ENCODE results near the gene ASZ1.
"Not testable (repeated sequence)": the region's sequence is repeated elsewhere in the genome, so short reads cannot be mapped to it uniquely, and the experiment has no call there.

Gene ASZ1, protein sequence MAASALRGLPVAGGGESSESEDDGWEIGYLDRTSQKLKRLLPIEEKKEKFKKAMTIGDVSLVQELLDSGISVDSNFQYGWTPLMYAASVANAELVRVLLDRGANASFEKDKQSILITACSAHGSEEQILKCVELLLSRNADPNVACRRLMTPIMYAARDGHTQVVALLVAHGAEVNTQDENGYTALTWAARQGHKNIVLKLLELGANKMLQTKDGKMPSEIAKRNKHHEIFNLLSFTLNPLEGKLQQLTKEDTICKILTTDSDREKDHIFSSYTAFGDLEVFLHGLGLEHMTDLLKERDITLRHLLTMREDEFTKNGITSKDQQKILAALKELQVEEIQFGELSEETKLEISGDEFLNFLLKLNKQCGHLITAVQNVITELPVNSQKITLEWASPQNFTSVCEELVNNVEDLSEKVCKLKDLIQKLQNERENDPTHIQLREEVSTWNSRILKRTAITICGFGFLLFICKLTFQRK
- total RNA-seq = 0 to 1.1 (median 0) reads per million in 17 experiments

DNA sequence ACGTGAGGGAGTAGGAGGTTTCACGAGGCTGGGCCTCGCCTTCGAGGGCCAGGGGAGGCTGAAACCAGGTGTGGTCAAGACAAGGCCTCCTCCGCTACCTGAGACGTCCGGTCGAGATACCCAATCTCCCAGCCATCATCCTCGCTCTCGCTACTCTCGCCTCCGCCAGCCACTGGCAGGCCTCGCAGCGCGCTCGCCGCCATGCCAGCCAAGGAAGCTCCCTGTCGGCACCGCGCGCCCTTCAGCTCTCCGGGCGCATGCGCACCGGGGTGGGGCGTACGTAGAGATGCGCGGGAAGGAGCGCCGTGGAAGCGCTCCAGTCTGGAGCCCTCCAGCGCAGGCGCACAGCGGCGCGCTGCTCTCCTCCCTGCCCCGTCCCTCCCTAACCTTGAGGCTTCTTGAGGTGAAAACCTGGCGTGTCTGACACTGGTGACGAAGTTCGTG, at the start of gene ASZ1:
Gene ASZ1, minus strand, starts transcription at position 236 of the 444 bp plus-strand sequence. Its CDS starts 33 bp downstream, at position 203.
- no peak for DNase-seq

DNA sequence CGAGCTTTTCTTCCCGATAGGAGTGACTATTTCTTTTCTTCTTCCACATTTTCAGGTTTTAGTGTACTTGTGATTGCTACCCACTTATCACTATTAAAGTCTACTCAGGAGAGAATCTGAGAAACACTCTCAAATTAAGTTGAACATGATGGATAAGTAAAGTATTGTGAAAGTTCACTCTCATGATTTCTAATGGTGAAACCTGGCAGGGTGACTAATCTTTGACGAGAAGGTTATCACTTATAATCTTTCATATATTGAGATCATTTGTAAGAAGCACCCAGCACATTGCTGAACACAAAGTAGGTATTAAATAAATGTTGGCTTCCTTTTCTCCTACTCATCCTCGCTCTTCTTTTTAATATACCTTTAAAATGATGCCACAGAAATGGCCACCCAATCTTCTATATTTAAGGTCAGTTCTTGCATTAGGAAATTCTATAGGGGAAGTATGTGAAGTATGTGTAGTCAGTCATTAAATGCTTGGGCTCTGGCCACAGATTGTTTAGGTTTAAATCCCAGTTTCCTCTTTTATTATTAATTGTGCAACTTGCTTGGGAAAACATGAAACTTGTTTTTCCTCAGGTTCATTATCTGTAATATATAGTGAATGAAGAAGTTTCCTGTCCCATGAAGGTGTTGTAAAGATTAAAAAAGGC, 49.4 kb upstream of the ASZ1 start:
- peak in 2 of 4 experiments; percentile 24 to 34 for DNase-seq

DNA sequence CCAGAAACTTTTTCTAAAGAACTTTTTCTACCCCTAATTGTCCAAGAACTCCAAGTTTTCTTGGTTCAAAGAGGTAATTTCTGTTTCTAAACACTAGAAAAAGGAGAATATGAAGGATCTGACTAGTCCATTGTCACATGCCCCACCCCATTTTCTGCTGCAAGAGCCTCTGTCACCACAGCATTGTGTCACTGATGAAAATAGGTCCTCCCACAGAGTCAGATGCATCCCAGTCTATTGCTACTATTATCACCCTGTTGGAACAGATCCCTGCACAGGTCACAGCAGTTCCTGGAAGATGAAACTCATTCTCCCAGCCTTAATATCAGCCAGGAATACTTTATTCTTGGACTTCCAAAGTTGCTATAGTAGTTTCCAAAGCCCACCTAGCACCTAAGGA, 45.0 kb upstream of the ASZ1 start:
- peak; percentile 45 to 71 (median 66) for DNase-seq

DNA sequence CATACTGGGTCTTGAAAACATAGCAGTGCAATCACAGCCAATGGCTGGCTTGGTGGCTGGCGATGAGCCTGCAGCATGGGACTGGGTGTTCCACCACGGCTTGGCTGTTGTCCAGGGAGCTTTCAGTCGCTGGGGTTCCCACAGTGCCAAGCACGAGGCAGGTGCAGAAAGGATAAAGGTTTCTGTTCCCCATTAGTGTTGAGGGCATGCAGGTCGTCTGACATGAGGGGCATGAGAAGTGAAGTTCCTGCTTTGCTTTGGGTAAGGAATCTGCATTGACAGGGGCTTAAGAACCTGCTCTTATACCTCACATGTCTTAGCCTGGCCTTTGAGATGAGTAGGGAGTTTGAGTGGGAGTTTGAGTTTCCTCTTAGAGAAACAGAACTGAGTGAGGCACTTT, 43.5 kb upstream of the ASZ1 start:
- peak; percentile 7 to 57 (median 44) for DNase-seq

DNA sequence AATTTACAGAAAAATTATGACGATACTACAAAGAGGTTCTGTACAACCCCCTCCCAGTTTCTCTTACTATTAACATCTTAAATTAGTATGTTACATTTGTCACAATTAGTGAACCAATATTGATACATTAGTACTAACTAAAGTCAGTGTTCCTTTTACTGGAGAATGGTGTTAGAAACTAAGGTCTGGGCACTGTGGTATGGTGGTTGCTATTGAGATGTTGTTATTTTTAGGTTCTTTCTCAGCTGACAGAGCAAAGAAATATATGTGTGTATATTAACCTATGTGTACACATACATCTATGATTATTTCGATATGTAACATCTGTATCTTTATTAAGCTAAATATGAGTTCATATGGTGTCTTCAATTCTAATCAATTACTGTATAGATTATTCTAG, 40.9 kb upstream of the ASZ1 start:
- DNase-seq = no peak

DNA sequence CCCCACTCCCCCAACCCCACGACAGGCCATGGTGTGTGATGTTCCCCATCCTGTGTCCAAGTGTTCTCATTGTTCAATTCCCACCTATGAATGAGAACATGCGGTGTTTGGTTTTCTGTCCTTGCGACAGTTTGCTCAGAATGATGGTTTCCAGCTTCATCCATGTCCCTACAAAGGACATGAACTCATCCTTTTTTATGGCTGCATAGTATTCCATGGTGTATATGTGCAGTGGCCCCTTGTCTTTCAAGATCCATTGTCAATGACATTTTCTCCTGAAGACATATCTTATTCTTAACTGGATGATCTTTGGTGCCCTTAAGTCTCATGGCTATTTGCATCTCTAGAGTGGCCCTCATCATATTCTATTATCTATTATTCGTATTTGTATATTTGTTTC, 33.5 kb upstream of the ASZ1 start:
- DNase-seq = not testable (repeated sequence)

DNA sequence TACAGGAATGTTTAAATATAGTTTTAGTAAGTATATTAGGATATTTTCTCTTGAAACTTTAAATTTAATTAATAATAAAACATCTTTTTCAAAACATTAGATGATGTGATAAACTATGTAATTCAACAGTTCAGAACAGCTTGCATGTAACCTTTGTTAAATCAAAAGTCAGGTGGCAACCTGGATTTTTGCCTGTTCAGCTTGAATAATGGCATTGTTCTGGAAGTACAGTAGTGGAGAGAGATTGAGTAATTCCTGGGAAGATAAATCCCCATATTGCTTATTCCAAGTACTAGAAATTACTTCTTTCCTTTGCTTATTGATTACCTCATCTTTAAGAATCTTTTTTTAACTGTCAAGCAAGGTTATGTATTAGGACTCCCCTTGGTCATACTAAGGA, 32.4 kb upstream of the ASZ1 start:
- no peak for DNase-seq

DNA sequence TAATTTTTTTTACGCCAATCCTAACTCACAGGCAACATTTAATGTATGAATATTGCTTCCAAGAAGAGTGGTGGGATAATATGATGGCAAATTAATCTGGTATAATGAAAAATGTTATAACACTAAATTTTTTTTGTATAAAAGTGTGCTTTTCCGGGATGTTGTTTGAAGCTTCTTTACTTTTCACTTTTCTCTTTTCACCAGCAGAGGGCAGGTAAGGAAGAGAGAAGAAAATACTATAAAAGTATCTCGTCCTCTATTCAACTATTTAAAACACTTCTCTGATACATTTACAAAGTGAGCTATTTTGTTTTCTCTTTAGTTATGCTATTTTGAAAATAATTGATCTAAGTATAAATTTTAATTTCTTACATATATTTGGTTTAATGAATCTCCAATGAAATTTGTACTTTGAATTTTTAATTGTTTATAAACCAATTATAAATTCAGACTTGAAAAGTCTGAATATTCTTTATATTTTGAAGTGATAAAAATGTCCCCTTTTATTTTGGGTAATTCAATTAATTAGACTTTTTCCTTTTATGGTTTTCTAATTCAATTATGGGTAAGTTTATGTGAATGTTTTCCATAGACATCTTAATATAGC, 31.8 kb upstream of the ASZ1 start:
- peak in 3 of 4 experiments; percentile 13 to 66 (median 44) for DNase-seq

DNA sequence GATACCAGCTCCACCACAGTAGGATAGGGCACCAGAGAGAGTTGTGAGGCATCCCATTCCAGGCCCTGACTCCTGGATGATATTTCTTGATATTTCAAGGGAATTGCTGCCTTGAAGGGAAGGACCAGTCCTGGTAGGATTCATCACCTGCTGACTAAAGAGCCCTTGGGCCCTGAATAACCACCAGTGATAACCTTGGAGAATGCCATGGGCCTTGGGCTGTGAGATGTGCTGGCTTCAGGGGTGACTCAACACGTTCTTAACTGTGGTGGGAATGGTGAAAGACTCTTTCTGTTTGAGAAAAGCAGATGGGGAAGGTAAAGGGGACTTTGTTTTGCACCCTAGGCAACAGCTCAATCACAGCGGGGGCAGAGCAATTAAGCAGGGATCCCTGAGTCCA, 21.4 kb upstream of the ASZ1 start:
- DNase-seq = no peak

DNA sequence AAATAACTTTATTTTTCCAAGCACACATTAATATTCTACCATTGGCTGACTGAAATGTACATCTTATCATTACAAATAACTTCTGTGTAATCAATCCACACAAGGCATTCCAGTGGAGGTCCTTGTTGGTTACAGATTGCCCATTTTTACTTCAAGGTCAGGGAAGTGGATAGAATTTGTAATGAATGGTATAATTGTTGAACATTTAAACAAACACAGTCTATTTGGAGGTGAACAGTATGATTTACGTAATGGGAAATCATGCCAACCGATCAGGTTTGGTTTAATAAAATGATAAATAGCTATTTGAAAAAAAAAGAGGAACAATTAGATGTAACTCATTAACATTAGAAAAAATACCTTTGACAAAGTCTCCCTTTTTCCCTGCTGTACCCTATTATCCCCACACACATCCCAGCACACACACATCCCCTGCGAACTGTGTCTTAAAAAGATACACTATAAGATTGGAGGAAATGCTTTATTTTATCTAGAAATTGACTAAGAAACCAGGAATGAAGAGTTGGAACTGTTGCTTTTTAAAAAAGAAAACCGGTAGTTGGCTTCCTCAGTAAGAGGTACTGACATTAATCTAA, 19.0 kb upstream of the ASZ1 start:
- DNase-seq = no peak

DNA sequence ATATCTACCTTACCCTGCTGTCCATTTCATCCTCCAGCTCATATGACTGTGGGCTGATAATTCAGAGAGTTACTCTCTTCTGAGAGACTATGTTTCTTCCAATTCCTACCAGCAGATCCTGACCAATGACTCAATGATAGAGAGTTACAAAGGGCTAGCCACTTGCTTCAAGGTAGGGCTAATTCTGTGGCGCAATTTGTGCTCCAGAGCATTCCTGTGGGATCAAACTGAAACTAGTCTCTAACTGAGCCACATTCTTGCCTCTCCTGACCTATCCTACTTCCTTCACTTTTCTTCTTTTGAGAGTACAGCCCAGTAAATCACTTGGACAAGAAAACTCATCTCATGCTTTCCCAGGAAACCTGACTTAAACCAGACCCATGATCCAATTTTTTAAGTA, 17.9 kb upstream of the ASZ1 start:
- DNase-seq = no peak

DNA sequence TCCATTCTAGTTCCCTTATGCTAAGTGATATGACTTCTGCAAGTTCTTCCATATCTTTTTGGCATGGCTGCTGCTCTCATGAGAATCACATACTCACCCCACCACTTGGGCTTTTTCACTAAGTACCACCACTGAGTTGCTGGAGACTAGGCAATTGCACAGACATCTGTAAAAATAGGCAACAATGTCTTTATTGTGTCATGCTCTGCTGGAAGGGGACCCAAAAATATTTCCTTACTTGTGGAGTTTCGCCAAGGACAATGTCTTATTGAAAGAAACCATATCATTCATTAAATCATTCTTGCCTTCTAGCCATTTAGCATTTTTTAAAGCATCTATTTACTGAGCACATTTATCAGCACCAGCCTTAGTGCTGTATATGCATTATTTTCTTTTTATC, 17.4 kb upstream of the ASZ1 start:
- no peak for DNase-seq

DNA sequence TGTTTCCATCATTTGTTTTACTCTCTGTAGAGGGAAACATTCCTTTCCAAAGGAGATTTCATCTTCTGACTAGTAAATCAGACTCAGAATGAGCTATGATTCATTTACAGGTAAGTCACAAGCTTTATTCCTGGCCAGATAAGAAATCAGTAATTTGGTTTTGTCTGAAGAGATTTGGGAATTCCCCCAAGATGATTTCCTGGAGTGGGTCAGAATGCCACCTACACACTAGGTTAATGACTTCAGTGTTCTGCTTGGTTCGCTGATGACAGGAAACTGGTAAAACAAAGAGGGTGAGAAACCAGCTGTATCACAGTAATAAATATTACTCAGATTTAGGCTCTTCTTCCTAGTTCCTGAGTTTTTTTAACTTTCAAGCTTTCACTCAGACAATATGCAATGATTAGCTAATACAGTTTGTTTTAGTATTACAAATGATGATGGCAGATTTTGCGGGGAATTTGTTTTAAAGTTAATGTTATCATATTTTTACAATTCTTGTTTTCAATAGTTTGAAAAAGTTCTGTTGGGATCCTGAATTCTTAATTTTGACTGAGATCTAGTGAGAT, 8.3 kb upstream of the ASZ1 start:
- peak in 1 of 4 experiments; percentile 1 for DNase-seq

DNA sequence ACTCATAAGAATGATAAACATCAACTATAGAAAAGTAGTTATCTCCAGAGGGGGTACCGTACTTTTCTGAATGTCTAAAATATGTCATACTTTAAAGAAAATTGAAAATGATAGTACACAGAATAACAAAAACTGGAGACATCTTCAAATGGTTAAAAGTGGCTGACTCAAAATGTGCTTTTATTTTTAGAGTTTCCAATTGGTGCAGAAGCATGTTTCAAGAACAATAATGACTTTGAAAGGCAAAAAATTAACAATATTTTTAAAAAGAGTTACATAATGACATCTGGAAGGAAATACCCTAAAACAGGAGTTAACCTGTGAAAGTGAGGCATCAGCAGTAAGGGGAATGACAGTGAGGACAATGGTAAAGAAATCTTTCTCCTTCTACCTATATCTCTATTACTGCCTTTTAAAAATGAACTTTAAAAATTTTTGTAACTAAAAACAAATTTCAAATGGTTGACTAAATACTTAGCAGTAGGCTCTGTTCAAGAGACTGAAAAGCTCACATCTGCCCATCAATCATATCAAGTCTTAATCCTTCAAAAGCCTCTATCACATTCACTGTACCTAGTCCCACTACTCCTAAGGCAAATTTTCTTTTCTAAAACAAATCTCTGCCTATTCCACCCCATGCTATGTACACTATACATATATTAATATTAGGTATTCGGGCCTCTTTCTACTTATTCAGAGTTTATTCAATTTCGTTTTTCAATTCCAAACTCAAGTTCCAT, 3.0 kb downstream of the ASZ1 start:
- no peak for DNase-seq

DNA sequence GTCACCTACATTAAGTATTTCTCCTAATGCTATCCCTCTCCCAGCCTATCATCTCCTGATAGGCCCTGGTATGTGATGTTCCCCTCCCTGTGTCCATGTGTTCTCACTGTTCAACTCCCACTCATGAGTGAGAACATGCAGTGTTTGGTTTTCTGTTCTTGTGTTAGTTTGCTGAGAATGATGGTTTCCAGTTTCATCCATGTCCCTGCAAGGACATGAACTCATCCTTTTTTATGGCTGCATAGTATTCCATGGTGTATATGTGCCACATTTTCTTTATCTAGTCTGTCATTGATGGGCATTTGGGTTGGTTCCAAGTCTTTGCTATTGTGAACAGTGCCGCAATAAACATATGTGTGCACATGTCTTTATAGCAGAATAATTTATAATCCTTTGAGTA, 12.7 kb downstream of the ASZ1 start:
- not testable (repeated sequence) for DNase-seq

DNA sequence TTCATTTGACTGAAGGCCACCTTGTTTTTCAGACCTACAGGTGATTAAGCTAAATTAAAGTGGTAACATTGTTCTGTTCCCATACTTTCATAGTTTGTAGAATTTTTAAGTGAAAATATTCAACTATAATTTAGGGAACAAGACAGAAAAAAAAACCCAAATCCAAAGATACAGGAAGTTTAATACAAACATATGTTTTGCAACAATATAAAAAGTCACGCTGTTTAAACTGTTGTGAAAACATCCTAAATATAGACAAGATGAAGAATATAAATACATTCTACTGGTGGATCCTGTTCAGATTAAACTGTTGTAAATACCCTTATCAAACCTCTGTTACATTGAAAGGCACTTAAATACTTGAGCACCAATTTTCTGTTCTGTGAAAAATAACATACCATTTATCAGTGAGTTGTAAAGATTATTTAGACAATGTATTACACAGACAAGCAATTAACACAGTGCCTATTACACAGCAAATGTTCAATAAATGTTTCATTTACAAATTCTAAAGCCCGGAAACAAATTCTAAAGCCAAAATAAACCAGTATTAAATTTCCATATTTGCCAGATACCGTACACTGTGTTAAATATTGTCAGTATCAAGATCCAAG, 14.2 kb downstream of the ASZ1 start:
- DNase-seq = peak in 2 of 4 experiments; percentile 45 to 47

DNA sequence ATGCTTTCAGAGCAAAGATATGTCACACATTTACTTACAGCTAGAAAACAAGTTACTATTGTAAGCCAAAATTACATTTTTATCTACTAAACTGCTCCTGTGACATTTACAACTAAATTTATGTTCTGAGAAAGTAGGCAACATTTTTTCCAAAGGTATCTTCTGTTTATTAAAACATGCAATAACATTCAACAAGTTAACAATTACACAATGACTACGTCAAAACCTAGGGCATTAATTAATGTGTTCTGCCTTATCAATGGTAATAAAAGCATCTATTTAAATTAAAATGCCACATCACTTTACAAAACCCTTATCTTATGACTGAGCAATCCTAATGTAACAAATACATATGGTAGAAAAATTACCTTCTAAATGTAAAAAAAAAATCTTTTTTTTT, 14.9 kb downstream of the ASZ1 start:
- DNase-seq = no peak

DNA sequence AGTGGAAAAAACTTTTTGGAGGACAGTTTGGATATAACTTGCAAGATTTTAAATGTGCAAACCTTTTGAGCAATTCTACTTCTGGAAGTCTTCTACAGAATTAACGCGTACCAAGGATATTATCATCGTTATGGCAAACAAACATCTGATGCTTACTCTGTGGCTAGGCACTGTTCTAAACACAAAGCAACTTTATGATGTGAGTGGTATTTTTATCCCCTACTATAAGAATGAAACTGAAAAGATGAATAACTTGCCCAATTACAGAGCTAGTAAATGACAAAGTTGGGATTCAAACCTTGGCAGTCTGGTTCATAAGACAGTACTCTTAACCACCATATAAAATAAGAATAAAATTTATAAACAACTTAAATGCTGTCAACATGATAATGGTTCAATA, 15.8 kb downstream of the ASZ1 start:
- no peak for DNase-seq

DNA sequence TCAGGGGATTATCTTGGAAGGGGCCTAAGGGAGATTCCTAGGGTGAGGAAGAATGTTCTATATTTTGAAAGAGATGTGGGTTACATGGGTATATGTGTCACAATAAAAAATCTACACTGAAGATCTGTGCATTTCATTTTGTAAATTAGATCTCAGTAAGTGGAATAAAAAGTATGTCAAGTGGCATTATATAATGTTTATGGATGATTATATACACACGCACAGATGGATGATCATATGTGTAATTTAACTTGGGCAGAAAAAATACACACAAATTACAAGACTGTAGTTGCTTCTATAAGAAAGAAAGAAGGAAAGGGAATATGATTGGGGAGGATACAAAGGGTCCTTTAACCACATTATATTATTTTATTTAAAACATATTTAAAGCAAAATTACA, 18.5 kb downstream of the ASZ1 start:
- no peak for DNase-seq

DNA sequence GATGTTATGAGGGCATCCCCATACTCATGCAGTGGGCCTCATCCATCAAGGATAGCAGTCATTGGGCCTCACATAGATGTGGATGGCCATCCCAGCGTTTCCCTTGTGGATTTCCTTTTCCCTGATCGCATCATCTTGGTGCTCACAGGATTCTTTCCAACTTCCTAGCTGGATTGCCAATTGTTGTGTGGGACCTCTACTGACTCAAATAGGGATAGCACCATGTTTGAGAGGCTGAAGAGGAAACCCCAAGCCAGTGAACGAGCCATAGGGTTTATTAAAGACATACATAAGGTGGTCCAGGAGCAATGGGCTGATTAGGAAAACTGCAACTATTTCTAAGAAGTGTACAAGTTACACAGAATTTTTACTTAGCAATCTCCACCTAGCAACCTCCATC, 21.8 kb downstream of the ASZ1 start:
- DNase-seq = no peak

DNA sequence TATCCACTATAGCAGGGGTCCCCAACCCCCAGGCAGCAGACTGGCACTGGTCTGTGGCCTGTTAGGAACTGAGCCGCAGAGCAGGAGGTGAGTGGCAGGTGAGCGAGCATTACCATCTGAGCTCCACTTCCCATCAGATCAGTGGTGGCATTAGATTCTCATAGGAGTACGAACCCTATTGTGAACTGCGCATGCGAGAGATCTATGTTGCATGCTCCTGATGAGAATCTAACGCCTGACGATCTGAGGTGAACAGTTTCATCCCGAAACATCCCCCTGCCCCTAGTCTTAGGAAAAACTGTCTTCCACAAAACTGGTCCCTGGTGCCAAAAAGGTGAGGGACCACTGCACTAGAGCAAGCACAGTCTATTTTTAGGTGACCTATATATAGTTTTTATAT, 23.6 kb downstream of the ASZ1 start:
- DNase-seq = no peak

DNA sequence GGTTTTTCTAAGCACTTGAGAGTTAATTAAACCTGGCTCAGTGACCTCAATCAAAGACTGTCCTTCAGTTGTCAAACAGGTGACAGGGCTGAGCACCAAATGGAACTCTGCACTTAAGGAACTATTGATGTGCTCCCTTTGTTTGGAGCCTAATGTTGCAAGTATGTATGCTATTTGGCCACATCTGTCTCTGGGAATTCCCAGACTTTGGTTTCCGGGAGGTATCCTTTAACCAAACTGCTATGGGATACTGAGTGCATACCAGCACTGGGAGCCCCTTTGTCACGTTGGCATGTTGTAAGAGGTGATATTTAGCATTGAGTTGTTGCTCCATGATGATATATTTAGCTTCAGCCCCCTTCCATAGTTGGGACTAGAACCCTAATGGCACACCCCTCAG, 25.2 kb downstream of the ASZ1 start:
- DNase-seq = no peak
